NOMO-1 treated with DMSO at 0.1 percent for 48 hours (cell line): ENCODE data around the gene BOLA3.
"Not testable (repeated sequence)": the region's sequence is repeated elsewhere in the genome, so short reads cannot be mapped to it uniquely, and the experiment has no call there.

ENCODE experiments used
- DNase-seq: peaks from one replicate; lab custom pipeline; 2025; ENCODE audit not compliant: unreplicated experiment; lab: John Stamatoyannopoulos, UW

The BOLA3 gene

GRCh38 chr2:74105413-74105812 is 42.3 kb downstream of the BOLA3 start:
- DNase-seq = no peak

GRCh38 chr2:74104839-74105238 is 42.9 kb downstream of the BOLA3 start:
- no peak for DNase-seq

GRCh38 chr2:74103763-74104162 is 43.9 kb downstream of the BOLA3 start:
- DNase-seq = no peak

GRCh38 chr2:74102516-74102915 is 45.2 kb downstream of the BOLA3 start:
- no peak for DNase-seq

GRCh38 chr2:74101574-74102300 is 46.0 kb downstream of the BOLA3 start:
- no peak for DNase-seq

- DNase-seq = no peak
Measured at GRCh38 chr2:74100254-74101216, 47.2 kb downstream of the BOLA3 start.

GRCh38 chr2:74099835-74100234 is 47.9 kb downstream of the BOLA3 start:
- DNase-seq = no peak

- DNase-seq = no peak
Measured at GRCh38 chr2:74099271-74099670, 48.4 kb downstream of the BOLA3 start.

- DNase-seq = no peak
Measured at GRCh38 chr2:74097574-74097973, 50.1 kb downstream of the BOLA3 start.

GRCh38 chr2:74096052-74096451 is 51.7 kb downstream of the BOLA3 start:
- no peak for DNase-seq

- DNase-seq = no peak
Measured at GRCh38 chr2:74095632-74096031, 52.1 kb downstream of the BOLA3 start.

GRCh38 chr2:74094291-74094690 is 53.4 kb downstream of the BOLA3 start:
- DNase-seq = no peak

- DNase-seq = no peak
Measured at GRCh38 chr2:74093840-74094239, 53.9 kb downstream of the BOLA3 start.

- DNase-seq = no peak
Measured at GRCh38 chr2:74093426-74093825, 54.3 kb downstream of the BOLA3 start.

GRCh38 chr2:74092275-74092674 is 55.4 kb downstream of the BOLA3 start:
- DNase-seq = no peak

- no peak for DNase-seq
Measured at GRCh38 chr2:74091391-74091790, 56.3 kb downstream of the BOLA3 start.

GRCh38 chr2:74089816-74090745 is 57.6 kb downstream of the BOLA3 start:
- DNase-seq = no peak

GRCh38 chr2:74088676-74089075 is 59.0 kb downstream of the BOLA3 start:
- DNase-seq = not testable (repeated sequence)

- DNase-seq = no peak
Measured at GRCh38 chr2:74087696-74088095, 60.0 kb downstream of the BOLA3 start.

- DNase-seq = no peak
Measured at GRCh38 chr2:74086021-74086420, 61.7 kb downstream of the BOLA3 start.
